ENCODE data around the gene PHF8.

The PHF8 gene

DNA sequence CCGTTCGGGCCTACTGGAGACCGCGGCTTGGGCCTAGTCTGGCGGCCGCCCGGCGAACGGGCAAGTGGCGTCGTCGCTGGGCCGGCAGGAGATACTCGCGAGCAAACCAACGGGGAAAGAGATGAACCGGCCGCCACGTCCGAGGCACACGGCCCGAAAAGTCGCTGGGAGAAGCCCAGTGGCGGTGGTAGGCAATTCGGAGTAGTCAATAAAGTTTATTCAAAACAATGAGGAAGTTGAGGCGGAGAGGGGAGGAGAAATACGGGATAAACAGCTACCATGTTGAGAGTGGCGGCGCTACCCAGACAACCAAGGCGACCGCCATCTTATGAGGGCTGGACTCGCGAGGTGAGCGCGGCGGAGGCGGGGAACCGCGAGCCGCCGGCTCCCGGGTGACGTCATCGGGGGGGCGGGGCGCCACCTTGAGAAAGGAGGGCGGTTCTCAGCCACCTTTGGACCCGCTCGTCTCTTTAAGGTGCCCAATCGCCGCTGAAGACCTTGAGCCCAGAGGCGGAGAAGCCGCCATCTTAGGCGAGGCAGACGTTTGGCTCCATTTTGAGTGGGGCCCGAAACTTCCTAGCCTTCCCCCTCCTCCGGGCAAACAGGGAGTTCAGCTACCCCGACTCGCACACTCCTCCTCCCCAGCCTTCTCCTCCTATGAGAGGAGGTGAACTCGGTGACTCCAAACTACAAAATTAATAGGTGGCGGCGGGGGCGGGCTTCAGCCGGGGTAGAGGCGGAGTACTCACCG is at the start of gene PHF8:
PHF8 (minus strand) TSS at position 348 of the 751 bp plus-strand sequence. CDS start 1,745 bp downstream, outside the sequence.
- peak; percentile 73 to 99 for DNase-seq (ENCODE audit: low read depth in 1 of 2, low spot score in 1 of 2)
- in situ Hi-C loops (cut with HindIII; ENCODE audit: low pct_unique_long_range_greater_than_20kb, low sequenced_read_pairs) = no loop called here
- TF ChIP-seq JUND (IDR thresholded peaks at IDR 0.05; ENCODE audit: low read depth) = no peak

DNA sequence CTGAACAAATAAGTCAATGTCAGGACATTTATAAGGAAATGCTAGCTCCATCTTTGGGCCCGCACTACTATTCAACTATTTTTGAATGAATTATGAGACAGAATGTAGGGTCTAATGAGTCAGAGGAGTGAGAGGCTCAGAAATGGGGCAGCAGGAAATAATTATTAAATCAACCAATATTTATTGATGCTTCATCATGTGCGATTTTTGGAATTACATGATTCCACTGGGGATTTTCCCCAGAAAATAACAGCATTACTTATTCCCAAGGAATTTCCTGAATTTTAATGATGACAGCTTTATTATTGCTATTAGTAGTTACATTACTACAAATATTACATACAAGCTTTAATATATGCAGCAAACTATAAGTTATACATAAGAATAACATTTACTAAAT is 49.3 kb upstream of the PHF8 start:
- in situ Hi-C loops (cut with HindIII; ENCODE audit: low pct_unique_long_range_greater_than_20kb, low sequenced_read_pairs) = no loop called here
- TF ChIP-seq JUND (IDR thresholded peaks at IDR 0.05; ENCODE audit: low read depth) = no peak
- DNase-seq (ENCODE audit: low read depth in 1 of 2, low spot score in 1 of 2) = no peak

DNA sequence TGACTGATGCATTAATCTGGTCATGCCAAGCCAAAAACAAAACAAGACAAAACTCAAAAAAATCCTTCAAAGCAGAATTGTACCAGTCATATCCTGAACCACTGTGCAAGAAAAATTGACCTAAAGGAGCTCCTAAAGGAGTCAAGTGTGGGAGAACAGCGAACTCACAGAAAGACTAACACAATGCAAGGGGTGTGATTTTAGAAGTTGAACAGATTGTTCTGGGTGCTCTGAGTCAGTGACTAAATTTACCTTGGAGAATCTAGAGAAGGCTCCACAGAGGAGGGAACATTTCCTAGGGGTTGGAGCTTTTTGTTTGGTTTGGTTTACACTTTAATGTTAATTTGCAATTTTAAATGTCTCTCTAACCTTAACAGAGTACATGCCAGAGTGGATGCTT is 48.9 kb upstream of the PHF8 start:
- in situ Hi-C loops (cut with HindIII; ENCODE audit: low pct_unique_long_range_greater_than_20kb, low sequenced_read_pairs) = no loop called here
- TF ChIP-seq JUND (IDR thresholded peaks at IDR 0.05; ENCODE audit: low read depth) = no peak
- DNase-seq (ENCODE audit: low read depth in 1 of 2, low spot score in 1 of 2) = no peak

DNA sequence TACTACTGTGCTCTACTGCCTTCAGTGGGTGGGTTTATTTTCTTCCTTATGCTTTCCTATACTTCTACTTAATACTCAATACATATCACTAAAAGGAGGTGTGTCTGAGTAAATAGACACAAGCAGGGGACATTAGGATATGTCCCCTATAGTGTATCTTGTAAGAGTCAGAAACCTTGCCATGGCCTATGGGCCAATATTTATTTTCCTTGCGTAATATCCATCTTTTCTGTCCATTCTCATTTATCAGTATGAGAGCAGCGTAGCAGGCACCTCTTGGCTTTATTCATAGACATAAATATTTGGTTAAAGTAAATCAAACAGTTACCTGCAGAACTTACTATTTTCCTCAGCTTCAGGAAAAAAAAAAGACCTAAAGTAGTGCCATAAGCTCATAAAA is 46.6 kb upstream of the PHF8 start:
- no peak for DNase-seq (ENCODE audit: low read depth in 1 of 2, low spot score in 1 of 2)
- in situ Hi-C loops (cut with HindIII; ENCODE audit: low pct_unique_long_range_greater_than_20kb, low sequenced_read_pairs) = no loop called here
- TF ChIP-seq JUND (IDR thresholded peaks at IDR 0.05; ENCODE audit: low read depth) = no peak

DNA sequence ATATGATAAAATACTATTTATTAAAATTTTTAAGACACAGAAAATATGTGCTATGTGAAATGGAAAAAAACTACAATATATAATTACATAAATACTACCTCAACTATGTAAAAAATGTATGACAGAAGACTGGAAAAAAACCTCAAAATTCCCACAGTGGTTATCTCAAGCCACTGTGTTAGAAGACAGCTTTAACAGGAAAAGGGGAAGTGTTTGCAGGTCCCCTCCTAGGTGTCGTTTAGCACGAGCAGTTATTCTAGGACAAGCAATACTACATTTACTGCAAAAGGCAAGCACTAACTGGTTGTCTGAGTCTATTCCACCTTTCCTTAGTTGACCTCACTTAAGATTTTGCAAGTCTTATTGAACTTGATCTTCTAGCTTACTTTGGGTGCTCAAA is 44.9 kb upstream of the PHF8 start:
- DNase-seq (ENCODE audit: low read depth in 1 of 2, low spot score in 1 of 2) = no peak
- in situ Hi-C loops (cut with HindIII; ENCODE audit: low pct_unique_long_range_greater_than_20kb, low sequenced_read_pairs) = no loop called here
- no peak for TF ChIP-seq JUND (IDR thresholded peaks at IDR 0.05; ENCODE audit: low read depth)

DNA sequence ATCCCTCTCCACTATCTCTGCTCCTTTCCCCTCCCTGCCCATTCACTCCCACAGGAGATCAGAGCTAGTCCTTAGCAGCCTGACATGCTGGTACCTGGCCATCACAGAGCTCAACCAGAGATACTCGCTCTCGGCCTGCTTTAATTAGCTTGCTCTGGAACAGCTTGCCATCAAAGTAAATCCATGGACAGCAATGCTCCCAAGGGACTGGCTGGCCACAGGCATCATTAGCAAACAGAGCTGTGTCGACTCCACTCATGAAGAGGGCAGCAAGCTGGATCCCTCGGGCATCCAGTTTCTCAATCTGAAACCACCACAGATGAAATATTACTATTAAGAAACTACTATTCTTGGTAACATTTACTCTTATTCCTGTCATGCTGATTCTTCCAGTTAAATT is 43.4 kb upstream of the PHF8 start:
- no peak for DNase-seq (ENCODE audit: low read depth in 1 of 2, low spot score in 1 of 2)
- in situ Hi-C loops (cut with HindIII; ENCODE audit: low pct_unique_long_range_greater_than_20kb, low sequenced_read_pairs) = no loop called here
- no peak for TF ChIP-seq JUND (IDR thresholded peaks at IDR 0.05; ENCODE audit: low read depth)

DNA sequence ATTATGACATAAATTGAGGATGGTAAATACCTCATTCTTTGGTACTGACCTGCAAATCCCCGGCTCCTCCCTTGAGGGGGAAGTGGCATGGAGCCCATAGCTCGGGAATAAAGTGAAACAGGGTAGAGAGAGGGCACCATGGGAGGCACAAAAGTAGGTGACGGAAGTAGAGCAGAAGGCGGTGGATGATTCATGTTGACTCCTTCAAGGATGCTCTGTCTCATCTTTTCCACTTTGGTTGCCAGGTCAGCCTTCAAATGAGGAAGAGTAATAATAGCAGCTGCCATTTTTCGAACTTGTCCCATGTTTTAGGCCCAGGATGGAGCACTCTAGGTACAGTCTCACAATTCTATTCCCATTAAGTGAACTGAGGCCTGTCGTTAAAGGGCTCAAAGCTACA is 41.4 kb upstream of the PHF8 start:
- TF ChIP-seq JUND (IDR thresholded peaks at IDR 0.05; ENCODE audit: low read depth) = no peak
- DNase-seq (ENCODE audit: low read depth in 1 of 2, low spot score in 1 of 2) = no peak
- in situ Hi-C loops (cut with HindIII; ENCODE audit: low pct_unique_long_range_greater_than_20kb, low sequenced_read_pairs) = no loop called here

DNA sequence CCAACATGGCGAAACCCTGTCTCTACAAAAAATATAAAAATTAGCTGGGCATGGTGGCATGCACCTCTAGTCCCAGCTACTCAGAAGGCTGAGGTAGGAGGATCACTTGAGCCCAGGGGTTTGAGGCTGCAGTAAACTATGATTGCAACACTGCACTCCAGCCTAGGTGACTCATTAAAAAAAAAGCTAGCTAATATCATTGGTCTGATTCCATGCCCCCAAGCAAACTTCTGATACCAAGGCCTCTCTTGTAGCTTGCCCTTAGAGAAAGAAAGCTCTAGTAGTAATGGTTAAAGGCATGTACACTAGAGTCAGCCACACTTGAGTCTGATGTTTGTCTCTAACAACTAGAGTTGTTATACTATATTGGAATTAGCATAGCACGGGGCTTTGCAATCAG is 32.6 kb upstream of the PHF8 start:
- no peak for TF ChIP-seq JUND (IDR thresholded peaks at IDR 0.05; ENCODE audit: low read depth)
- in situ Hi-C loops (cut with HindIII; ENCODE audit: low pct_unique_long_range_greater_than_20kb, low sequenced_read_pairs) = no loop called here
- no peak for DNase-seq (ENCODE audit: low read depth in 1 of 2, low spot score in 1 of 2)

DNA sequence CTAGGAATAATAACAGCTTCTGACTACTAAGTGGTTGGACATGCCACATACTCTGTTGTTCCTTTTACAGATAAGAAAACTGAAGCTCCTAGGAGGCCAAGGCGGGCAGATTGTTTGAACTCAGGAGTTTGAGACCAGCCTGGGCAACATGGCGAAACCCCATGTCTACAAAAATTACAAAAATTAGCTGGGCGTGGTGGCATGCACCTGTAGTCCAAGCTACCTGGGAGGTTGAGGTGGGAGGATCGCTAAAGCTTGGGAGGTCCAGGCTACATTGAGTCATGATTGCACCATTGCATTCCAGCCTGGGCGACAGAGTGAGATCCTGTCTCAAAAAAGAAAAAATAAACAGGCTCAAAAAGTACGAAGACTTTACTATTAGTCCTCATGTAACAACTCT is 30.6 kb upstream of the PHF8 start:
- TF ChIP-seq JUND (IDR thresholded peaks at IDR 0.05; ENCODE audit: low read depth) = no peak
- no peak for DNase-seq (ENCODE audit: low read depth in 1 of 2, low spot score in 1 of 2)

DNA sequence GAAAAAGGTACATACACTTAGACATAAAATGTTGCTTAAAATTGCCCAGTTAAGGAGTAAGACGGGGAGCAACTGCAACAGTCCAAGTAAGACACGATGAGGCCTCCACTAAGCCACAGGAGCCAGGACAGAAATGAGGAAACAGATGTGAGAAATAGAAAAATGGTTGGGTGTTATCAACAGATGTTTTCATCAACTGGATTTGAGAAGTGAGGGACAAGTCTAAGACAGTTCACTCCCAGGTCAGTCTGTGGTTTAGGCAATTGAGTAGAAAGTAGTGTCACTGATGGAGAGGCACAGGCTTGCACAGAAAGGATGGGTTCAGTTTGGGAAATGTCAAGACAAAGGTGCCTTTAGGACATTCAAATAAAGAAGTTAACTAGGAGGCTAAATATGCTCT is 23.5 kb upstream of the PHF8 start:
- in situ Hi-C loops (cut with HindIII; ENCODE audit: low pct_unique_long_range_greater_than_20kb, low sequenced_read_pairs) = no loop called here
- no peak for TF ChIP-seq JUND (IDR thresholded peaks at IDR 0.05; ENCODE audit: low read depth)
- DNase-seq (ENCODE audit: low read depth in 1 of 2, low spot score in 1 of 2) = no peak

More for the DNA sequence above, 30.6 kb upstream of the PHF8 start:
- in situ Hi-C loops (cut with HindIII; ENCODE audit: low pct_unique_long_range_greater_than_20kb, low sequenced_read_pairs) = no loop called here

DNA sequence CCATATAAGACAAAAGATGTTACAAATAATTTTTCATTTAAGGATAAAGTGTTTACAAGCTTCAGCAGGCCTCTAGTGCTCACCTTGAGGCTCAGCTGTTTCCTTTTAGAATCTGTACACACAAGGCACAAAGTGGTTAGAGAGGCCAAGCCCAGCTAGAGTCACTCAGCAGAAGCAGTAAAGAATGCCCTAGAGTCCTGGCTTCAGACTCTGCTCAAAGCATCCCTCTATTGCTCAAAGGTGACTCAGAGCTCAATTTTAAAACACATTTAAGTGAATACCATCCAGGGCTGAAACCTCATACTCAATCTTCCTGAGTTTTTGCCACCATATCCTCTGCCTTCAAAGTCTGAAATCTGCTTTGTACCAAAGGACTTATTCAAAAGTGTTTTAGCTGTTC is 22.6 kb upstream of the PHF8 start:
- DNase-seq (ENCODE audit: low read depth in 1 of 2, low spot score in 1 of 2) = no peak
- TF ChIP-seq JUND (IDR thresholded peaks at IDR 0.05; ENCODE audit: low read depth) = no peak
- in situ Hi-C loops (cut with HindIII; ENCODE audit: low pct_unique_long_range_greater_than_20kb, low sequenced_read_pairs) = no loop called here

DNA sequence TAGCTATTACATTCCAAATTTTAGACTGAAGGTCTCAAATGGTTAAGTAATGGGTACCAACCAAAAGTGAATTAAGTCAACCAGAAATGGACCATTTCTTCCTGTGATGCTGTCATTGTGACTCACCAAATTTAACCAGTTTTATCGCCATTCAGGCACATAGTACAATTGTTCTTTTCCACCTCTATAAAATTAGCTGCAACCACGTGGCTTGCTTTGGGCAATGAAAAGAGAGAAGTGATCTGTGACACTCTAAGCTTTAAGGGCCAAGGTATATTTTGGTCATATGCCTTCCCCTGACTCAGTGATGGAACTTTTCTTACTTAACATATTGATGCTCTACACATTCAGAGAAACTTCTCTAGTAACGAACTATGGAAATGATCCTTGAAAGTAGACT is 20.3 kb upstream of the PHF8 start:
- TF ChIP-seq JUND (IDR thresholded peaks at IDR 0.05; ENCODE audit: low read depth) = no peak
- in situ Hi-C loops (cut with HindIII; ENCODE audit: low pct_unique_long_range_greater_than_20kb, low sequenced_read_pairs) = no loop called here
- DNase-seq (ENCODE audit: low read depth in 1 of 2, low spot score in 1 of 2) = no peak

DNA sequence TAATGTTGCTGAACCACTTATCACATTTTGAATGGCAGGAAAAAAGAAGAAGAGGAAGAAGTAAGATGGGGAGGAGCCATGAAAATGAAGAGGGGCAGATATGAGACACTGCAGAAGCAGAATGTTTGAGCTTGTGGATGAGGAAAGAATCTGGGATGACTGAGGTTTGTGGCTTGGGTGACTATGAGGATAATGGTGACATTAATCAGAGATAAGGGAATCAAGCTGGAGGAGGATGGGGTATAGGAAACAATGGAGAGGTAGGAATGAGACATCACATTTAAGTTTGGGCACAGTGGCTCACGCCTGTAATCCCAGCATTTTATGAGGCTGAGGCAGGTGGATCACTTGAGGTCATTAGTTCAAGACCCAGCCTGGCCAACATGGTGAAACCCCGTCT is 19.1 kb upstream of the PHF8 start:
- in situ Hi-C loops (cut with HindIII; ENCODE audit: low pct_unique_long_range_greater_than_20kb, low sequenced_read_pairs) = no loop called here
- no peak for TF ChIP-seq JUND (IDR thresholded peaks at IDR 0.05; ENCODE audit: low read depth)
- DNase-seq (ENCODE audit: low read depth in 1 of 2, low spot score in 1 of 2) = no peak

DNA sequence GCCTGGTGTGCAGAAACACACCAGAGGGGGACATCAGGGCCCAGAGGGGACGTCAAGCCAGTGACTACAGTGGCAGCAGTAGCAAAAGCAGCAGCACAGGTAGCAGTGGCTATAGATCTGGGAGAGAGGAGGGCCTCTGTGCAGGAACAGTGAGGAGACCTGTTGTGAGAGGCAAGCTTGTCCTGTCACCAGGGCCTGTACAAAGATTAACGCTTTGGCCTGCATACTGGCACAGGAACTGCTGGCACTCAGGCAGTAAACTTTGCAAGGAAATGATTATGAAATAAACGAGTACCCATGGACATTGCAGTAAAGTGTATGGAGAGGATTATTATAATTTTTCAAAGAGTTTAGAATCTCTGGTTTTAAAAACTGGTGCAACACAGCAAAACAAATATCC is 5.5 kb upstream of the PHF8 start:
- no peak for DNase-seq (ENCODE audit: low read depth in 1 of 2, low spot score in 1 of 2)
- in situ Hi-C loops (cut with HindIII; ENCODE audit: low pct_unique_long_range_greater_than_20kb, low sequenced_read_pairs) = no loop called here
- no peak for TF ChIP-seq JUND (IDR thresholded peaks at IDR 0.05; ENCODE audit: low read depth)
